Immature natural killer cell (primary cell): ENCODE results near the gene CACNA1C. TPM values are rescaled to one million over a fixed set of nuclear protein-coding genes. Genes with fewer than 3 reads are reported as not detected.

Experiments
- DNase-seq, 3 donors: peaks; one replicate each; pipeline ENCODE4 v3.0.0; 2022; ENCODE audit warnings: mixed read lengths in 1 of 3
- H3K27ac Mint-ChIP-seq, 6 donors: one replicate each; pipeline ENCODE4 v1.8.0; 2020; ENCODE audit warnings: mixed read lengths in 6 of 6, mild to moderate bottlenecking in 5 of 6, inconsistent platforms in 4 of 6, moderate library complexity in 3 of 6
- H3K27me3 Mint-ChIP-seq, 3 donors: one replicate each; pipeline ENCODE4 v1.8.0; 2020 to 2021; ENCODE audit warnings: low read depth in 3 of 3, mild to moderate bottlenecking in 3 of 3, mixed read lengths in 3 of 3, moderate library complexity in 3 of 3, inconsistent platforms in 1 of 3
- H3K36me3 Mint-ChIP-seq, 3 donors: one replicate each; pipeline ENCODE4 v1.8.0; 2020; ENCODE audit warnings: mixed read lengths in 3 of 3, inconsistent platforms in 2 of 3, mild to moderate bottlenecking in 2 of 3
- H3K4me1 Mint-ChIP-seq, 2 donors: one replicate each; pipeline ENCODE4 v1.8.0; 2020; ENCODE audit warnings: inconsistent platforms in 2 of 2, mild to moderate bottlenecking in 2 of 2, mixed read lengths in 2 of 2, moderate library complexity in 1 of 2
- H3K4me3 Mint-ChIP-seq, 5 donors: one replicate each; pipeline ENCODE4 v1.8.0; 2020; ENCODE audit warnings: mild to moderate bottlenecking in 5 of 5, mixed read lengths in 5 of 5, inconsistent platforms in 3 of 5, moderate library complexity in 3 of 5
- H3K9me3 Mint-ChIP-seq, 6 donors: one replicate each; pipeline ENCODE4 v1.8.0; 2020; ENCODE audit warnings: mild to moderate bottlenecking in 6 of 6, mixed read lengths in 6 of 6, inconsistent platforms in 4 of 6, moderate library complexity in 3 of 6
- polyA plus RNA-seq, 3 donors: library from polyadenylated mRNA; unstranded; fragments of 300-500 nt; fragmentation: Illumina TruSeq; gene quantifications; one replicate each; pipeline ENCODE4 v1.2.3, GENCODE V29; 2021

CACNA1C gene
- polyA plus RNA-seq, 3 donors from 2014 or later: 0.05 to 0.36 (median 0.12) TPM

- Mint-ChIP-seq H3K4me3 (no peak overlapping the region), H3K27me3 (peaks cover 2 to 10% (median 3%) of the 10 kb centered on the region in 3 donors), H3K9me3 (peaks cover 0 to 6% (median 2%) of the 10 kb centered on the region in 6 donors), H3K27ac (no peak overlapping the region), H3K36me3 (no peaks in the 10 kb centered on the region), H3K4me1 (no peaks in the 10 kb centered on the region)
- no peak for DNase-seq
Observed at GRCh38 chr12:2172491-2173214, 119.9 kb downstream of the CACNA1C start.

- H3K36me3 Mint-ChIP-seq: no peaks in the 10 kb centered on the region
- H3K9me3 Mint-ChIP-seq: no peaks in the 10 kb centered on the region
- H3K27ac Mint-ChIP-seq: no peak overlapping the region
- no peak overlapping the region for H3K4me3 Mint-ChIP-seq
- no peak for DNase-seq
- peaks cover 2 to 14% (median 3%) of the 10 kb centered on the region in 3 donors for H3K27me3 Mint-ChIP-seq
- H3K4me1 Mint-ChIP-seq: no peaks in the 10 kb centered on the region
Observed at GRCh38 chr12:2173971-2174370, 121.2 kb downstream of the CACNA1C start.

GRCh38 chr12:2177003-2177402 lies 124.2 kb downstream of the CACNA1C start:
- peaks cover 0 to 13% (median 2%) of the 10 kb centered on the region in 3 donors for H3K27me3 Mint-ChIP-seq
- DNase-seq: no peak
- H3K4me3 Mint-ChIP-seq: no peak overlapping the region
- H3K9me3 Mint-ChIP-seq: no peaks in the 10 kb centered on the region
- H3K27ac Mint-ChIP-seq: no peak overlapping the region
- H3K36me3 Mint-ChIP-seq: no peaks in the 10 kb centered on the region
- no peaks in the 10 kb centered on the region for H3K4me1 Mint-ChIP-seq

GRCh38 chr12:2177751-2178150 lies 125.0 kb downstream of the CACNA1C start:
- peaks cover 0 to 13% (median 2%) of the 10 kb centered on the region in 3 donors for H3K27me3 Mint-ChIP-seq
- H3K4me1 Mint-ChIP-seq: no peaks in the 10 kb centered on the region

GRCh38 chr12:2179058-2179457 lies 126.3 kb downstream of the CACNA1C start:
- no peaks in the 10 kb centered on the region for H3K4me1 Mint-ChIP-seq
- DNase-seq: no peak
- H3K4me3 Mint-ChIP-seq: no peak overlapping the region
- peaks cover 0 to 11% (median 2%) of the 10 kb centered on the region in 3 donors for H3K27me3 Mint-ChIP-seq
- H3K9me3 Mint-ChIP-seq: no peaks in the 10 kb centered on the region
- H3K27ac Mint-ChIP-seq: no peak overlapping the region
- no peaks in the 10 kb centered on the region for H3K36me3 Mint-ChIP-seq

More at GRCh38 chr12:2177751-2178150, 125.0 kb downstream of the CACNA1C start:
- Mint-ChIP-seq H3K27ac (no peak overlapping the region), H3K36me3 (no peaks in the 10 kb centered on the region), H3K9me3 (no peaks in the 10 kb centered on the region), H3K4me3 (no peak overlapping the region)
- no peak for DNase-seq

- Mint-ChIP-seq H3K27ac (no peak overlapping the region), H3K4me1 (no peaks in the 10 kb centered on the region), H3K4me3 (no peak overlapping the region), H3K36me3 (no peaks in the 10 kb centered on the region), H3K9me3 (no peaks in the 10 kb centered on the region), H3K27me3 (peaks cover 0 to 13% (median 2%) of the 10 kb centered on the region in 3 donors)
- DNase-seq: no peak
Observed at GRCh38 chr12:2179953-2180736, 127.4 kb downstream of the CACNA1C start.

- H3K27ac Mint-ChIP-seq: no peak overlapping the region
- H3K27me3 Mint-ChIP-seq: peaks cover 0 to 15% (median 0%) of the 10 kb centered on the region in 3 donors
- H3K9me3 Mint-ChIP-seq: no peaks in the 10 kb centered on the region
- H3K36me3 Mint-ChIP-seq: no peaks in the 10 kb centered on the region
- H3K4me3 Mint-ChIP-seq: no peak overlapping the region
- no peak for DNase-seq
- no peaks in the 10 kb centered on the region for H3K4me1 Mint-ChIP-seq
Observed at GRCh38 chr12:2180737-2181082, 127.9 kb downstream of the CACNA1C start.

- no peak overlapping the region for H3K27ac Mint-ChIP-seq
- no peaks in the 10 kb centered on the region for H3K4me1 Mint-ChIP-seq
- no peak overlapping the region for H3K4me3 Mint-ChIP-seq
- no peaks in the 10 kb centered on the region for H3K9me3 Mint-ChIP-seq
- no peaks in the 10 kb centered on the region for H3K36me3 Mint-ChIP-seq
- no peak for DNase-seq
- H3K27me3 Mint-ChIP-seq: peaks cover 0 to 8% (median 0%) of the 10 kb centered on the region in 3 donors
Observed at GRCh38 chr12:2183556-2184541, 131.1 kb downstream of the CACNA1C start.

- Mint-ChIP-seq H3K9me3 (no peaks in the 10 kb centered on the region), H3K4me1 (no peaks in the 10 kb centered on the region), H3K4me3 (no peak overlapping the region), H3K27me3 (peaks cover 0 to 8% (median 0%) of the 10 kb centered on the region in 3 donors), H3K27ac (no peak overlapping the region), H3K36me3 (no peaks in the 10 kb centered on the region)
- no peak for DNase-seq
Observed at GRCh38 chr12:2185751-2186341, 133.1 kb downstream of the CACNA1C start.

GRCh38 chr12:2187195-2187945 lies 134.6 kb downstream of the CACNA1C start:
- no peaks in the 10 kb centered on the region for H3K9me3 Mint-ChIP-seq
- no peaks in the 10 kb centered on the region for H3K36me3 Mint-ChIP-seq
- peaks cover 0 to 6% (median 0%) of the 10 kb centered on the region in 3 donors for H3K27me3 Mint-ChIP-seq
- no peak for DNase-seq
- no peak overlapping the region for H3K27ac Mint-ChIP-seq
- H3K4me1 Mint-ChIP-seq: no peaks in the 10 kb centered on the region
- no peak overlapping the region for H3K4me3 Mint-ChIP-seq

- Mint-ChIP-seq H3K36me3 (no peaks in the 10 kb centered on the region), H3K4me3 (no peak overlapping the region), H3K27me3 (peaks cover 0 to 4% (median 0%) of the 10 kb centered on the region in 3 donors), H3K4me1 (no peaks in the 10 kb centered on the region), H3K9me3 (no peaks in the 10 kb centered on the region), H3K27ac (no peak overlapping the region)
- no peak for DNase-seq
Observed at GRCh38 chr12:2190085-2190484, 137.3 kb downstream of the CACNA1C start.

GRCh38 chr12:2190896-2191533 lies 138.2 kb downstream of the CACNA1C start:
- H3K4me1 Mint-ChIP-seq: no peaks in the 10 kb centered on the region
- H3K4me3 Mint-ChIP-seq: no peak overlapping the region
- DNase-seq: no peak
- H3K36me3 Mint-ChIP-seq: no peaks in the 10 kb centered on the region
- H3K9me3 Mint-ChIP-seq: no peaks in the 10 kb centered on the region
- H3K27me3 Mint-ChIP-seq: peaks cover 2 to 3% (median 2%) of the 10 kb centered on the region in 3 donors
- H3K27ac Mint-ChIP-seq: no peak overlapping the region
